HS-5 (cell line): Measurements from ENCODE around the gene ATG2A.

ENCODE experiments used
- DNase-seq: peaks from one replicate; pipeline ENCODE4 v3.0.0-alpha.2; 2012; ENCODE audit warnings: low read depth

Gene ATG2A

GRCh38 chr11:64902102-64902900, 14.7 kb downstream of the ATG2A start:
- DNase-seq, result no peak

DNA sequence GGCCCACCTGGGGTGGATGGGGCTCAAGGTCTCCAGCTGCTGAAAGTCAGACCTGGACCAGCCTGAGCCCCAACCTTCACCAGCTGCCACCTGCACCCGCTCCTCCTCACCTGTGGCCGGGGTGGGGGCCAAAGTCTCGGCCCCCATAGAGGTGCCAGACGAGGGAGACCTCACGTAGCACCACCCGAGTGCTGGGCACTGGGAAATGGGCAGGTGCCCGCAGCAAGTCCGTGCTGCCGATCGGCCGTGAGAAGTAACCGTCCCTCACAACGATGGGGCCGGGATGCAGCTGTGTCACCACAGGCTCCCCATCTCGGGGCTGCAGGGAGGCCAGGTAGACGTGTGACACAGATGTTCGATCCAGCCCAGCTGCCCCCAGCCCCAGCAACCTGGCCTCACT, 16.2 kb downstream of the ATG2A start:
- DNase-seq, result no peak

- no peak for DNase-seq
Observed at GRCh38 chr11:64900263-64900678, 16.7 kb downstream of the ATG2A start.

DNA sequence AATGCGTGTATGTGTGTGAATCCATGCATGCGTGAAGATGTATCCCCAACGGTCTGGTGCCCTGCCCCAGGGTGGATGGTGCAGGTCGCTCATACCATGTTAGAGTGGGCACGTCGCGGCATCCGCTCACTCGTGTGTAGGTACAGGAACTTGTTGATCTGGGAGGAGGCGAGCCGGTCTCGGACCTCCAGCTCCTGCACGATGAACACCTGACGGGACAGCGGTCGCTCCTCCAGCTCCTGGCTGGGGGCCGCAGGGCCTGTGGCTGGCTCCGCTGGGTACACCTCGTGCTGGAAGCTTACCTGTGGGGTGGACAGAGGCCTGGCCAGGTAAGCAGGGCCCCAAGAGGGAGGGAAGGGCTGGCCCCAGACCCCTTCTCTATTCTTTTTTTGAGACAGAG, 18.5 kb downstream of the ATG2A start:
- no peak for DNase-seq

DNA sequence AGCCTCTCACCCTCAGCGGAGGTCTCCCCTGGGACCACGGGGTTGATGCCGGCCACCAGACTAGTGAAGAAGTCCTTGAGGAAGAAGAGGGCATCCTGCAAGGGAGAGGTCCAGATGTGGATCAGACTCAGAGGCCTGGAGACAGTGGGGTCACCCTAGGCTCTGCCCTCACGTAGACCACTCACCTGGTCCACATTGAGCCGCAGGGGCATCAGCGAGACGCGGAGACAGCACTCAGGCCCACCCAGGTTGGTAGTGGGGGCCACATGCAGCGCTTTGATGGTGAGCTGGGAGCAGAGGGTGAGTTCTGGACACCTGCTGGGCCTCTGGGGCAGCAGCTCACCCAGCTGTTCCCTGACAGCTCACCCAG, 18.9 kb downstream of the ATG2A start:
- no peak for DNase-seq

- DNase-seq, result no peak
Observed at GRCh38 chr11:64897381-64898075, 19.5 kb downstream of the ATG2A start.

DNA sequence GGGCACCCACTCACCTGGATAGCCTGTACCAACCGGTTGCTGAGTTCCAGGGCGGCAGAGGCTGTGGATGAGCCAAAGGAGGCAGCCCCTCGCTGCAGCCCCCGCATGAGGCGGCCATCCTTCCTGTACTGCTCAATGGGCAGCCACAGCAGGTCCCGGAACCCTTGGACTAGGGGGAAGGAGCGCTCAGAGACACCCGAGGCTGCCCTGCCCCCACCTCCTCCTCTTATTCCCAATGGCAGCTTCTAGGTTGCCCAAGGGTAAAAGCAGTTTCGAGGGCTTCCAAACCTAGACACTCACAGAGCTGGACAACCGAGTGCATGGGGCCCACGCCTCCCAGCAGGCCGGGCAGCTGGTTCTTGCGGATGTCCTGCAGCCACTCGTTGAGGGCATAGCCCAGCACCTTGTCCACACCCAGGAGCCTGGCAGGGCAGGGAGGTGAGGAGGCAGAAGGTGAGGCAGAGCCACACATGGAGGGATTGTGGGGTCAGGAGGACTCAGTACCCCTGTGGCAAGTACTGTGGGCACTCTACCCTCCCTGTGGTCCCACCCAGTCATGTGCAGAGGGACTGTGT, 20.5 kb downstream of the ATG2A start:
- DNase-seq, result no peak

DNA sequence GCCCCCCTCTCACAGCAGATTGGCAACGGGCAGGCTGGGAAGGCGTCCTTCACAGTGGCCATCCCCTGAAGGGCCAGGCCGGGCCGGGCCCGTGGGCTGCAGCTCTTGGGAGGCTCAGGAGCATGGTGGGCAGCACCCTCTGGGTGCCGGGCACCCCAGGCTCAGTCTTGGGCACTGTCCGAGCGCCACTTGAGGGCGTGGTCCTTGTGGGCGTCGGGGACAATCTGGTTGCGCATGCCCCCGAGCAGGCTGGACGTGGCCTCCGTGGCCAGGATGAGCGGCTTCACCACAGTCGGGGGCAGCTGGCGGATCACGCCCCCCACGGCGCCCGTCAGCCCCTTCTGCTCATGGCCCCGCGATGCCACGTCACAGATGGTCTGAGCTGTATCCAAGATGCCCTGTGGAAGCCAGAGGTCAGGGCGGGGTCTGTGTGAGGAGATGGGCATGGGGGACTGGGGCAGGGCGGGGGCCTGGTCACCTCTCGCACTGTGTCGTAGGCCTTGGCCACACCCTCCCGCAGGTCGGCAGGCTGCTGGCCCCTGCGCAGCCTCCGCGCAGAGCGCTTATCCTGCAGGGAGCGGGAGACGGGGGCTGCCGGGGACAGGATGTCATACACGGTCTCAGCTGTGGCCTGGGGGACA, 22.1 kb downstream of the ATG2A start:
- no peak for DNase-seq

DNA sequence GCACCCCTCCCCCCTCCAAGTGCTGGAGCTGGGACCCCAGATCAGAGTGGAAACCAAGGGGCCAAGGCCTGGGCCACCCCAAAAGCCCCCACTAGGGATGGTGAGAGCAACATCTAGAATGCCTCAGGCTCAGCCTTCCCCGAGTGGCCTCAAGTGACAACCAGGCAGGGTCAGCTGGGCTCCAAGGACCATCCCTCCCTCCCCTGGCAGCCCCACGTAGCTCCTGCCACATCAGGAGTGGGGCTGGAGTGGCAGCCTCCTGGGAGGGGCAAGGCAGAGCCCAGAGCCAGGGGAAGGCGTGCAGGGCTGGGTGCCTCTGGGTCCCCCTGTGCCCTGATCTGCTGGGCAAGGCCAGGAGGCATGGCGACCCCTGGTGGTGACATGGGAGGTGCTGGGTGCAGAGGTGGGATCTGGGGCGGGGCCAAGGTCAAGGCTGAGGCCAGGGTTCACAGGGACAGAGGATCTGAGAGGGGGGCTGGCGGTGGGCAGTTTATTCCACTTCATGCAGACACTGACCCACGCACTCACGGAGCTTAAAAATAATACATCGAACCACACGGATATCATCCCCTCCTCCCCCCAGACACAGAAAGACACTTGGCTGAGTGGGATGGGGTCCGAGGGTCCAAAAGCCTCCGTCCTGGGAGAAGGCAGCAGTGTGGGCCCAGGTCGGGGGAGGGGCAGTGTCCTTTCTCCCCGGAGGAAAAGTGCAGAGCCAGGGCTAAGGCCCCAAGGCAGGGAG, 22.8 kb downstream of the ATG2A start:
- no peak for DNase-seq

GRCh38 chr11:64893194-64894069, 23.6 kb downstream of the ATG2A start:
- no peak for DNase-seq

- DNase-seq, result no peak
Observed at GRCh38 chr11:64892838-64893193, 24.2 kb downstream of the ATG2A start.

DNA sequence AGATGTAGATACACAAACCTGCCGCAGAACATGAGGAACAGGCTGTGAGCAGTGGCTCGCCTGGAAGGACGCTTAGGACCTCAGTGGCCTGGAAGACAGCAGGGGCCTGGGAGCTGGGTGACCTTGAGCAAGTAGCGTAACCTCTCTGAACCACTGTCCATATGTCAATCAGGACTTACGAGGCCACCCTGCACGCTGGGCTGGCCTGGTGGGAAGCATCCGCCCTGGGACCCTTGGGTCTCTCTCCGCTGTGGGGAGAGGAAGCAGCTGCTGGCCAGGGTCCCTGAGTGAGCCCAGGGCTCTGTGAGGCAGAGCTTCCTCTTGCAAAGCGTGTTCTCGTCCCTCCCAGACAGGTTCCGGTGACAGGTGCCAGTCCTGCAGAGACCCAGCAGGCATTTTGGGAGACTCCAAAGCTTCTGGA, 24.6 kb downstream of the ATG2A start:
- DNase-seq, result no peak

DNA sequence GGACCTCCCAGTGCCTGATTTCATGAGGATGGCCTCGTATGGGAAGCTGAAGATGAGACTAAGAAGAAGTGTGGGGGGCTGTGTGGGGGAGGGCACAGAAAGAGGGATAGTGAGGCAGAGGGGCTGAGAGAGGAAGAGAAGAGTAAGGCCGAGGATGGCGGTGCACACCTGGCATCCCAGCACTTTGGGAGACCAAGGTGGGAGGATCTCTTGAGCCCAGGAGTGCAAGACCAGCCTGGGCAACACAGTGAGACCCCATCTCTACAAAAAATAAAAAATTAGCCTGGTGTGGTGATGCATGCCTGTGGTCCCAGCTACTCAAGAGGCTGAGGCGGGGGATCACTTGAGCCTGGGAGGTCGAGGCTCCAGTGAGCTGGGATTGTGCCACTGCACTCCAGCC, 25.1 kb downstream of the ATG2A start:
- no peak for DNase-seq

DNA sequence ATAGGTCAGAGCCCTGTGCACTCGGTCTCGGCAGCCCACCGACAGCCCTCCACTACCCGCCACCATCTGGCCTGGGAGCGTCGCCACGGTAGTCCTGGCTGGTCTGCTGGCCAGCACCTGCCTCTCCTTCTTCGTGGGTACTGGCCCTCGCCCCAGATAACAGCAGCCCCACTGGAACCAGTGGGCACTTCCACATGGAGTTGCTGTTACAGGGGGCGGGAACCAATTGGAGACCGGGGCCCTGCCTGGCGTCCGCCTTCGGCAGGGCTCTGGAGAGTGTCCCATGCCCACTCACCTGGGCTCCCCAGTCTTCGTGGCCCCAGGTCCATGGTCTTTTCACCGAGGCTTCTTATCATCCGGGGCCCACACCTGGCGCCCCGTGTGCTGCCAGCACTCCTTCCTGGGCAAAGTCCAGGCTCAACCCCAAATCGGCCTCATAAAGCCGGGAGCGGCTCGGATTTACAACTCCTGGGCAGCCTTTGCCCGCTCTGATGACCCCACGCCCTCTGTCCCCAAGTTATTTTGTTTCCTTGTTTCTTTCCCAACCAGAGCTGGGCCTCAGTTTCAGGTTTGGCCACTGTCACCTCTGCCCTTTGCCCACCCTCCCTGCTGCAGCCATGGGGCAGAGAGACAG, 25.7 kb downstream of the ATG2A start:
- DNase-seq, result no peak

GRCh38 chr11:64890522-64890939, 26.5 kb downstream of the ATG2A start:
- no peak for DNase-seq

DNA sequence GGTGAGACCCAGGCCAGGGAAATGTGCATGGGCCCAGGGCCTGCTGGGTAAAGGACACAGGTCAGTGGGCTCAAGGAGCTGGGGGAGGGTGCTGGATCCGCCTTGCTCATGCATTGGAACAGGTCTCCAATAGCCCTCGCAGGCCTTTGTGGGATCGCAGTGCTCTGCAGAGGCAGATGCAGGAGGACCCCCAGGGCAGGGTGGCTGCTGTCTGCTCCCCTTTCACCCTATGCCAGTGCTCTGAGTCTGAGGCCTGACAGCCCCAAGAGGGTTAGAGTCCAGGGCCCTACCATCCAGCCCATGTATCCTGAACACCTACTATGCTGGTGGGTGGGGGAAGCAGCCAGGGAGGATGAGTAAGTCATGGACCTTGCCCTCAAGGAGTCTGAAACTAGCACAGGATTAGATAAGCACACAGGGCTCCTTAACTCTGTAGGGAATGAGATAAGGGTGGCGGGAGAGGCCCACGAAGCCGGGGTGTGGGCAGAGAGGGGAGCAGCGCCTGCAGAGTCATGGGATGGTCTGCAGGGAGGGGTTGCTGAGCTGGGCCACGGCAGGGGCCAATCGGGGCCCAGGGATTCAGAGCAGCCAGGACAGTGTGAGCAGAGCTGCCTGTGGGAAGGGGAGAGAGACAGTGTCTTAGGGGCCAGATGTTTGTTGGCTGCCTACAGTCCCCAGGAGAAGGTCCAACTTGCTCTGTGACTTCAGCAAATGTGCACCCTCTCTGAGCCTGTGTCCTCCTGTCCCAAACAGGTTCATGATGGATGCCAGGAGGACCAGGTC, 28.1 kb downstream of the ATG2A start:
- DNase-seq, result no peak

DNA sequence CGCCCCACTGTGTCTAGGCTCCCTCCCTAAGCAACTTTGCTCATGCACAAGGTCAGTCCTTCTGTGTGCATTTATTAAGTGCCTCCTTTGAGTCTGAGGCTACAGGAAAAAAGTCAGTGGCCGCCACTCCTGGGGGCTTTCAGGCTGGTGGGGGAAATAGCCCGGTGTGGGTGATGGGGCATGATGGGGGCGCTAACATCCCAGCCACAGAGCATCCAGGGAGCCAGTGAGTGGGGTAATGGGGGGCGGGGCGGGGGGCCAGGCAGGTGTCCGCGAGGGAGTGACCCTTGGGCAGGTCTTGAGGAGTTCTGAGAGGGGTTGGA, 28.6 kb downstream of the ATG2A start:
- DNase-seq, result no peak

DNA sequence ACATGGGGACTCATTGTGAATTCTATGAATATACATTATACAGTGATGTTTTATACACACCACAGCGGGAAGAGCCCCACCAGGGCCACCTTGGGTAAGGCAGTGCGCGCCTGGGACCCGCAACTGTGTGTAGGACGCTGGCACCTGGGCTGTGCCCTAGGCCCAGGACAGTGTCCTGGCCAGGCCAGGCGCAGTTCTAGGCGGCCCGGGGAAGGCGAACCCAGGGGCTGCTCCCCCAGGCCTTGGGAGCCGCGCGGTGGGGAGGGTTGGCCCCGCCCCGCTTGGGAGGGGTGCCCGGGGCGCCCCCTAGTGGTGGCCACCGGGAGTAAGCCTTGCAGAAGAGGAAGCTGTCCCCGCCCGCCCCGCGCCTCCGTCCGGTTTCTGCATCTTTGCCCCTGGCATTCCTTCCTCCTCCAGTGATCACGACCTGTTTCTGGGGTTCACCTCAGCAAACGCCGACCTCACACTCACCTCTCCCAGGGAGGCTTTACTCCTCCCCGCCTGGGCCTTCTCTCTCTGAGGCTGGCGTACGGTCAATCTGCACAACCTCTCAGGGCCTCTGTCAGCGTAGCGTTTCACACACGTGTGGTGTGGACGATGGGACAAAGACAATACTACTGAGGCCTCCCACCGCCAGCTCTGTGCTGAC, 29.1 kb downstream of the ATG2A start:
- DNase-seq, result no peak

DNA sequence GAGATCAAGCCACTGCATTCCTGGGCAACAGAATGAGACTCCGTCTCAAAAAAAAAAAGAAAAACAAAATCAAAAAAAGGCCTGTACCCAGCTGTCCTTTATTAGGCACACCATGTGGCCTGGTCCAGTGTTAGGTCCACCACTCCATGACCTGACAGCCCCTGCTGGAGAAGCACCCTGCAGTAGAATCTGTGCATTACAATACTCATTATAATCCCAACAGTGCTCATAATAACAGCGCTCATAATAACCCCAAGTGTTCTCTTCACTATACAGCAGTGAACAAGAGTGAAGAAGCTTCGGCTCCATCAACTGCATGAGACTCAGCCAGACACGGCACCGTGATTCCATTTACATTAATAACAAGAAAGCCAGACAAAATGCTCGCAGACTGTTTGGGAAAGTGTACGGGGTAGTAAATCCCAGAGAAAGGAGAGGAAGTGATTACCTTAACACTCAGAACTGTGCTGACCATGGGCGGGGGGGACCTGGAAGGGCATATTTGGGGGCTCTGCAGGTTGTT, 29.7 kb downstream of the ATG2A start:
- DNase-seq, result no peak
